Neural cell (in vitro differentiated cells): ENCODE measurements around the gene SARNP.

Experiments
- CTCF ChIP-seq: fragments of 450-650 bp; IDR thresholded peaks from 2 replicates; pipeline ENCODE4 v1.5.1; 2014; ENCODE audit warnings: antibody characterized with exemption, mild to moderate bottlenecking, moderate library complexity; ENCODE audit not compliant: poor library complexity, severe bottlenecking
- EP300 ChIP-seq: fragments of 450-650 bp; conservative IDR thresholded peaks from 2 replicates; pipeline ENCODE4 v1.6.1; 2014; ENCODE audit warnings: antibody characterized with exemption, mild to moderate bottlenecking, moderate library complexity; ENCODE audit not compliant: poor library complexity, severe bottlenecking
- EZH2 ChIP-seq: fragments of 200-600, 300-800 bp; shearing (Covaris generic), sonication (generic); IDR thresholded peaks from 2 replicates; pipeline ENCODE4 v1.6.1; 2014; ENCODE audit warnings: antibody characterized with exemption, low read length, borderline replicate concordance, mild to moderate bottlenecking; ENCODE audit not compliant: insufficient read depth, poor library complexity, severe bottlenecking
- POLR2AphosphoS5 ChIP-seq: IDR thresholded peaks from 2 replicates; pipeline ENCODE4 v1.6.1; 2012
- RAD21 ChIP-seq: fragments of 450-650 bp; conservative IDR thresholded peaks from 2 replicates; pipeline ENCODE4 v1.6.1; 2014; ENCODE audit warnings: antibody characterized with exemption, mild to moderate bottlenecking, moderate library complexity
- REST ChIP-seq: IDR thresholded peaks from 2 replicates; pipeline ENCODE4 v1.6.1; 2012; ENCODE audit warnings: borderline replicate concordance

- TF ChIP-seq CTCF (no peak), EP300 (no peak), RAD21 (no peak), EZH2 (no peak), REST (no peak), POLR2AphosphoS5 (no peak)
Observed at GRCh38 chr12:55849616-55850343, 32.3 kb upstream of the SARNP start.
